ENCODE measurements around the gene ACTN4.

The ACTN4 gene

GRCh38 chr19:38774181-38774950, 126.9 kb downstream of the ACTN4 start:
- FAIRE-seq, result no peak

- no peak for FAIRE-seq
Measured at GRCh38 chr19:38778733-38779132, 131.3 kb downstream of the ACTN4 start.

GRCh38 chr19:38780443-38780842, 133.0 kb downstream of the ACTN4 start:
- no peak for FAIRE-seq

- no peak for FAIRE-seq
Measured at GRCh38 chr19:38781058-38781457, 133.6 kb downstream of the ACTN4 start.
